CD1c-positive myeloid dendritic cell (primary cell): ENCODE measurements around the gene DGKG.

ENCODE experiments used
- DNase-seq: peaks from one replicate; pipeline ENCODE4 v3.0.0-alpha.2; 2016; ENCODE audit errors: extremely low spot score

DGKG gene

GRCh38 chr3:186141790-186142189 lies 220.2 kb downstream of the DGKG start:
- DNase-seq, result no peak

GRCh38 chr3:186138272-186138981 lies 223.6 kb downstream of the DGKG start:
- no peak for DNase-seq

GRCh38 chr3:186137051-186137685 lies 224.9 kb downstream of the DGKG start:
- DNase-seq, result no peak

- DNase-seq, result no peak
These were observed 228.1 kb downstream of the DGKG start for GRCh38 chr3:186133980-186134379.

- no peak for DNase-seq
These were observed 229.5 kb downstream of the DGKG start for GRCh38 chr3:186132487-186132886.

DNA sequence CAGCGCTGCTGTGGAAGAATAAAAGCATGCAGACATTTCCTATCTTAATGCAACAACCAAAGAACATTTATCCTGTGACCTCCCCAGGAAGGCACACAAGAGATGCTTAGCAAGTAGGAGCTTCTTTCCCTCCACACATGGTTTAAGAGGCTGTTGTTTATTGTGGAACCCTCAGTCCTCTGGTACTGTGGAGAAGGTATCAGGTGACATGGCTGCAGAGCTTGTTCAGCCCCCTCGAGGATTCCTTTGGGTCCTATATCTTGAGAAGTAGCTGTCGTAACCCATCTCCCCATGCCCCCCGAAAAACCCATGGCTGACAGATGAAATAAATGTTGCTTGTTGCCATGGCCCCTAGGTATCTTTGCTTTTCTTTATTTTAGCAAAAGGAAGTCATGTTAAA lies 232.8 kb downstream of the DGKG start:
- DNase-seq, result no peak

DNA sequence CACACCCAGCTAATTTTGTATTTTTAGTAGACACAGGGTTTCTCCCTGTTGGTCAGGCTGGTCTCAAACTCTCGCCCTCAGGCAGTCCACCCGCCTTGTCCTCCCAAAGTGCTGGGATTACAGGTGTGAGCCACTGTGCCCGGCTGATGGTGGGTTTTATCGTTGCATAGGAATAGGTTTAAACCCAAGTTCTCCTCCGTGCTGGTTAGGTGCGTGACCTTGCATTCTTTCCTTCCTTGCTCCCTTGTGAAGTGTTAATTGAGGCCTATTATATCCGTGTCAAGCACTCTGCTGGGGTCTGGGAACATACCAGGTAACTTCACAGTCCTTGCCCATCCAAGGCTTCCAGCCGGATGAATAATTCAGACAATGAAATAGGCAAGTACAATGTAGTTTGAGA lies 233.9 kb downstream of the DGKG start:
- no peak for DNase-seq

- DNase-seq, result no peak
These were observed 234.6 kb downstream of the DGKG start for GRCh38 chr3:186127463-186127862.

- no peak for DNase-seq
These were observed 236.9 kb downstream of the DGKG start for GRCh38 chr3:186125118-186125517.

GRCh38 chr3:186124592-186124991 lies 237.4 kb downstream of the DGKG start:
- no peak for DNase-seq

GRCh38 chr3:186123012-186123411 lies 239.0 kb downstream of the DGKG start:
- no peak for DNase-seq

GRCh38 chr3:186121968-186122367 lies 240.1 kb downstream of the DGKG start:
- no peak for DNase-seq

- no peak for DNase-seq
These were observed 240.8 kb downstream of the DGKG start for GRCh38 chr3:186121278-186121677.

DNA sequence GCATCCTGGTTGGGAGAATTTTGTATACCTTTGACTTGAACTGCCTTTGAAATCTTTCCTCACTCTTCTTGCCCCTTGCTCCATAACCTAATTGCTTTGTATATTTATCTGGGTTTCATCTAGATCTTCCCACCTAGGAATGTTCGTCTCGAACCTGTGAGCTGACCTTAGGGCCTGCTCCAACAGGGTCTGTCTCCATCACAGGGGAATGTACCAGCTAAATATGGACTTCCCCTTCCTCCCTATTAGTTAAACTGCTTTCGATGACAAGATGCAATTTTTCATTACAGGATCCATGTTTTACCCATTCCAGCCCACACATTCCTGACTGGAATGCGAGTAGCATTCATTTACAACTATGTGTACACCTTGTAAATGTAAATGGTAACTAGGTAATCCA lies 242.5 kb downstream of the DGKG start:
- DNase-seq, result no peak

- no peak for DNase-seq
These were observed 243.3 kb downstream of the DGKG start for GRCh38 chr3:186118692-186119091.

GRCh38 chr3:186117521-186118134 lies 244.4 kb downstream of the DGKG start:
- no peak for DNase-seq

- peak; percentile 50 for DNase-seq
These were observed 246.6 kb downstream of the DGKG start for GRCh38 chr3:186115239-186115996.

DNA sequence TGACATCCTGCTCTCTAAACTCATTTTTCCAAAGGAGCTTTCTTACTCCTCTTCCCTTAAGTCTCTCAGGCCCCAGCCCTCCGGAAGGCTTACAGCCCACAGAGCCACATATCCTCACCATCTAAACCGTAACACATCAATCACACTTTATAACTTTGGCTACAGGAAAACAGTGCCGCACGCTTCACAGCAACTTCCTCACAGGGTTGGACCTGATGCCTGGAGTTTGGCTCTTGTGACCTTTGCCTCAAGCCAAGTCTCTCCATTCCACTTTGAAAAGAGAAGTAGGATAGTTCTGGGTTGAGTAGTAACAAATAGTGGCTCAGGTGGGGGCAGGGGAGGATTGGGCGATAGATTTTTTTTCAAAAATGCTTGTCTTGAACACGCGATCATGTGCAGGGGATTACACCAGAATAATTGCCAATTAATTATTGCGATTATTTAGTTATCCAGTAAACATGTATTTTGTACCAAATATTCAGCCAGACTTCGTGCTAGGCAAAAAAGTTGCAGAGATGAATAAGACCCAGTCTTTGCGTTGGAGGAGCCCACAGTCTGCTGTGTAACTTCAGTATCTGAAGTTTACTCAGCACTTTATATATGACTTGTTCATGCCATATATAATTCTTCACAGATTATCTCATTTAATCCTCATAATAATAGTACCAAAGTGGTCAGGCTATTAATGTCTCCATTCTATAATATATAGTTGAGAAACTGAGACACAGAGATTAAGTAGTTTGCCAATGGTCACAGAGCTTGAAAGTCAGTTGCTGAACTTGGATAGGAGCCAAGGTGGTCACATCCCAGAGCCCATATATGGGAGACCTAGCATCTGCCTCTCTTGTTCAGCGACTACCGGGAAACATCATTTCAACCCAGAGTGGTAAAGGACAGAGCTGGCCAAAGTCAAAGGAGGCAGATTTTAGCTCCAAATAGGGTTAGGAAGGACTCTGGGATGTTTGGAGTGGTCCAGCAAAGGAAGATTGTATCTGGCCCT lies 250.8 kb downstream of the DGKG start:
- peak; percentile 84 for DNase-seq

- DNase-seq, result peak; percentile 9
These were observed 251.9 kb downstream of the DGKG start for GRCh38 chr3:186109897-186110803.
